ENCODE results near the gene AOC2. TPM values are rescaled to one million over a fixed set of nuclear protein-coding genes. Genes with fewer than 3 reads are reported as not detected.

The AOC2 gene
- total and polyA plus RNA-seq, 7 experiments from 2014 or later, result 3.0 to 3.5 (median 3.2) TPM; not detected in 2

- no peak for ATAC-seq
- H3K9me3 Mint-ChIP-seq, result peaks cover 0 to 2% (median 0%) of the 10 kb centered on the region in 11 donors
- DNase-seq, result no peak
- peaks cover 22 to 34% (median 31%) of the 10 kb centered on the region in 7 donors for H3K4me1 Mint-ChIP-seq
- ChIA-PET POLR2A (interaction anchor here (0.6 to 4.2 kb wide), 5 partner anchors 8 to 682 kb away, joined by 3 to 19 read pairs (median 3); partner anchors contain the start of genes BECN1, PSME3 and VPS25), CTCF (interaction anchor here (0.7 to 1.0 kb wide), 2 partner anchors 26 to 38 kb away, joined by 3 to 6 read pairs; partner anchors contain the start of gene BECN1)
- Histone ChIP-seq H3K36me3 (ENCODE audit: control insufficient read depth in 2 of 3, insufficient read depth in 3 of 3, low read length in 3 of 3) (peaks cover 0 to 4% (median 0%) of the 10 kb centered on the region in 3 experiments), H3K27me3 (ENCODE audit: control insufficient read depth in 2 of 2, insufficient read depth in 2 of 2, low read length in 2 of 2) (no peaks in the 10 kb centered on the region), H3K27ac (ENCODE audit: low read depth, low read length) (peak overlapping the region; percentile 76), H3K9me3 (ENCODE audit: control insufficient read depth in 2 of 3, low read length in 3 of 3) (no peaks in the 10 kb centered on the region), H3K4me3 (ENCODE audit: low read length) (peak overlapping the region; percentile 98), H3K4me1 (ENCODE audit: control insufficient read depth in 2 of 2, insufficient read depth in 2 of 2, low read length in 2 of 2) (peaks cover 8 to 10% of the 10 kb centered on the region in 2 donors)
- intact Hi-C loops (cut with micrococcal nuclease), result loop anchor here (1.0 kb wide), 1 partner anchor 26 kb away; the partner anchor contains the start of gene BECN1 (in 2 of the 2)
- H3K4me3 Mint-ChIP-seq, result peak overlapping the region; percentile 88 to 97 (median 94)
- peaks cover 0 to 19% (median 0%) of the 10 kb centered on the region in 5 donors for H3K27me3 Mint-ChIP-seq
- peaks cover 0 to 13% (median 5%) of the 10 kb centered on the region in 5 donors for H3K36me3 Mint-ChIP-seq
- H3K27ac Mint-ChIP-seq, result peak overlapping the region in 8 of 9 donors; percentile 68 to 93 (median 84)
Observed at GRCh38 chr17:42798011-42798382, 46.4 kb upstream of the AOC2 start.

- POLR2A ChIA-PET, result interaction anchor here (0.5 to 4.2 kb wide), 7 partner anchors 25 to 683 kb away, joined by 3 to 19 read pairs (median 3); partner anchors contain the start of genes BECN1, PSME3 and VPS25
- H3K9me3 ChIP-seq (ENCODE audit: control insufficient read depth in 2 of 3, low read length in 3 of 3), result no peaks in the 10 kb centered on the region
- DNase-seq (peak; percentile 50 to 84 (median 58)), ATAC-seq (peak; percentile 99)
- peaks cover 0 to 4% (median 0%) of the 10 kb centered on the region in 3 experiments for H3K36me3 ChIP-seq (ENCODE audit: control insufficient read depth in 2 of 3, insufficient read depth in 3 of 3, low read length in 3 of 3)
- H3K4me3 ChIP-seq (ENCODE audit: low read length), result peak within 1 kb of the TSS; percentile 98
- peaks cover 8 to 10% of the 10 kb centered on the region in 2 donors for H3K4me1 ChIP-seq (ENCODE audit: control insufficient read depth in 2 of 2, insufficient read depth in 2 of 2, low read length in 2 of 2)
- intact Hi-C loops (cut with micrococcal nuclease), result loop anchor here (1.0 kb wide), 1 partner anchor 26 kb away; the partner anchor contains the start of gene BECN1 (in 2 of the 2)
- peaks cover 22 to 34% (median 31%) of the 10 kb centered on the region in 7 donors for H3K4me1 Mint-ChIP-seq
- peak within 1 kb of the TSS; percentile 76 for H3K27ac ChIP-seq (ENCODE audit: low read depth, low read length)
- peaks cover 0 to 2% (median 0%) of the 10 kb centered on the region in 11 donors for H3K9me3 Mint-ChIP-seq
- no peaks in the 10 kb centered on the region for H3K27me3 ChIP-seq (ENCODE audit: control insufficient read depth in 2 of 2, insufficient read depth in 2 of 2, low read length in 2 of 2)
- H3K36me3 Mint-ChIP-seq, result peaks cover 0 to 13% (median 5%) of the 10 kb centered on the region in 5 donors
- peaks cover 0 to 19% (median 0%) of the 10 kb centered on the region in 5 donors for H3K27me3 Mint-ChIP-seq
- CTCF ChIA-PET, result interaction anchor here (0.7 to 1.0 kb wide), 2 partner anchors 25 to 39 kb away, joined by 3 to 6 read pairs; partner anchors contain the start of gene BECN1
- H3K4me3 Mint-ChIP-seq, result peak within 1 kb of the TSS; percentile 88 to 97 (median 94)
- peak within 1 kb of the TSS; percentile 68 to 93 (median 82) for H3K27ac Mint-ChIP-seq
Observed at GRCh38 chr17:42798383-42799380, 45.7 kb upstream of the AOC2 start, which contains the start of the genes CNTD1 and COA3. Gene CNTD1 (plus strand): TSS chr17:42798861. CDS start chr17:42799068, 207 bp downstream. Gene COA3 (minus strand): TSS chr17:42798704. CDS start chr17:42798681, 23 bp downstream.

GRCh38 chr17:42803074-42803883 is 41.1 kb upstream of the AOC2 start:
- intact Hi-C loops (cut with micrococcal nuclease), result no loop called here
- Mint-ChIP-seq H3K9me3 (no peaks in the 10 kb centered on the region), H3K4me3 (no peak overlapping the region), H3K27ac (no peak overlapping the region), H3K36me3 (peaks cover 0 to 4% (median 0%) of the 10 kb centered on the region in 5 donors), H3K4me1 (peaks cover 6 to 10% (median 7%) of the 10 kb centered on the region in 7 donors), H3K27me3 (peaks cover 0 to 20% (median 0%) of the 10 kb centered on the region in 5 donors)
- H3K4me1 ChIP-seq (ENCODE audit: control insufficient read depth in 2 of 2, insufficient read depth in 2 of 2, low read length in 2 of 2), result no peaks in the 10 kb centered on the region
- H3K27me3 ChIP-seq (ENCODE audit: control insufficient read depth in 2 of 2, insufficient read depth in 2 of 2, low read length in 2 of 2), result no peaks in the 10 kb centered on the region
- ATAC-seq, result no peak
- H3K36me3 ChIP-seq (ENCODE audit: control insufficient read depth in 2 of 3, insufficient read depth in 3 of 3, low read length in 3 of 3), result peaks cover 0 to 3% (median 0%) of the 10 kb centered on the region in 3 experiments
- ChIA-PET CTCF (interaction anchor here (0.6 to 0.9 kb wide), 2 partner anchors 12 to 889 kb away, joined by 3 read pairs; no protein-coding TSS in a partner anchor), POLR2A (interaction anchor here (0.6 to 1.0 kb wide), 2 partner anchors 21 to 30 kb away, joined by 3 to 10 read pairs; partner anchors contain the start of genes BECN1 and VPS25)
- no peak overlapping the region for H3K4me3 ChIP-seq (ENCODE audit: low read length)
- no peak for DNase-seq
- H3K9me3 ChIP-seq (ENCODE audit: control insufficient read depth in 2 of 3, low read length in 3 of 3), result no peaks in the 10 kb centered on the region
- no peak overlapping the region for H3K27ac ChIP-seq (ENCODE audit: low read depth, low read length)

- ATAC-seq, result no peak
- no peaks in the 10 kb centered on the region for H3K9me3 Mint-ChIP-seq
- H3K27ac Mint-ChIP-seq, result no peak overlapping the region
Observed at GRCh38 chr17:42804918-42805367, 39.4 kb upstream of the AOC2 start.

GRCh38 chr17:42806249-42806648 is 38.1 kb upstream of the AOC2 start:
- Histone ChIP-seq H3K9me3 (ENCODE audit: control insufficient read depth in 2 of 3, low read length in 3 of 3) (no peaks in the 10 kb centered on the region), H3K27me3 (ENCODE audit: control insufficient read depth in 2 of 2, insufficient read depth in 2 of 2, low read length in 2 of 2) (no peaks in the 10 kb centered on the region), H3K36me3 (ENCODE audit: control insufficient read depth in 2 of 3, insufficient read depth in 3 of 3, low read length in 3 of 3) (peaks cover 0 to 19% (median 11%) of the 10 kb centered on the region in 3 experiments), H3K4me1 (ENCODE audit: control insufficient read depth in 2 of 2, insufficient read depth in 2 of 2, low read length in 2 of 2) (no peaks in the 10 kb centered on the region), H3K27ac (ENCODE audit: low read depth, low read length) (no peak overlapping the region), H3K4me3 (ENCODE audit: low read length) (no peak overlapping the region)
- ChIA-PET POLR2A (interaction anchor here (0.6 to 1.7 kb wide), 3 partner anchors 9 to 21 kb away, joined by 3 to 4 read pairs (median 4); no protein-coding TSS in a partner anchor), CTCF (interaction anchor here (0.6 to 0.7 kb wide), 2 partner anchors 14 to 24 kb away, joined by 3 to 5 read pairs; no protein-coding TSS in a partner anchor)
- DNase-seq (no peak), ATAC-seq (no peak)
- peaks cover 0 to 10% (median 0%) of the 10 kb centered on the region in 5 donors for H3K27me3 Mint-ChIP-seq
- peaks cover 0 to 14% (median 6%) of the 10 kb centered on the region in 5 donors for H3K36me3 Mint-ChIP-seq
- H3K9me3 Mint-ChIP-seq, result no peaks in the 10 kb centered on the region
- no peaks in the 10 kb centered on the region for H3K4me1 Mint-ChIP-seq
- peak overlapping the region in 1 of 9 donors; percentile 53 for H3K27ac Mint-ChIP-seq
- intact Hi-C loops (cut with micrococcal nuclease), result no loop called here
- no peak overlapping the region for H3K4me3 Mint-ChIP-seq

More at GRCh38 chr17:42804918-42805367, 39.4 kb upstream of the AOC2 start:
- H3K4me3 ChIP-seq (ENCODE audit: low read length), result no peak overlapping the region
- no peak overlapping the region for H3K27ac ChIP-seq (ENCODE audit: low read depth, low read length)
- H3K36me3 ChIP-seq (ENCODE audit: control insufficient read depth in 2 of 3, insufficient read depth in 3 of 3, low read length in 3 of 3), result peaks cover 0 to 7% (median 6%) of the 10 kb centered on the region in 3 experiments
- no peaks in the 10 kb centered on the region for H3K27me3 ChIP-seq (ENCODE audit: control insufficient read depth in 2 of 2, insufficient read depth in 2 of 2, low read length in 2 of 2)
- ChIA-PET CTCF (no interaction called here), POLR2A (no interaction called here)
- intact Hi-C loops (cut with micrococcal nuclease), result no loop called here
- H3K27me3 Mint-ChIP-seq, result peaks cover 0 to 18% (median 0%) of the 10 kb centered on the region in 5 donors
- no peak overlapping the region for H3K4me3 Mint-ChIP-seq
- no peaks in the 10 kb centered on the region for H3K4me1 ChIP-seq (ENCODE audit: control insufficient read depth in 2 of 2, insufficient read depth in 2 of 2, low read length in 2 of 2)
- no peaks in the 10 kb centered on the region for H3K9me3 ChIP-seq (ENCODE audit: control insufficient read depth in 2 of 3, low read length in 3 of 3)
- no peak for DNase-seq
- peaks cover 0 to 4% (median 0%) of the 10 kb centered on the region in 5 donors for H3K36me3 Mint-ChIP-seq
- H3K4me1 Mint-ChIP-seq, result no peaks in the 10 kb centered on the region

Measured in naive thymus-derived CD4-positive, alpha-beta T cell (primary cell).